Panc1 (cell line): ENCODE data around the gene ARHGEF38. TPM values are rescaled to one million over a fixed set of nuclear protein-coding genes. Genes with fewer than 3 reads are reported as not detected.

Experiments used
- ATAC-seq: fragments of 200-7000 bp; cut with Tn5 transposase; 2 replicates; pipeline ENCODE4 v1.9.1; 2020; ENCODE audit warnings: mild to moderate bottlenecking, moderate library complexity
- BruUV-seq: library from RNA; stranded (reverse); fragments of 400-500 nt; replicated peaks from 2 replicates; lab custom pipeline; 2021; lab: Mats Ljungman, UMichigan
- CTCF ChIA-PET: fragments of 300-600 bp; sonication (Branson Sonifier 250); formaldehyde crosslinking; loops from one replicate; lab custom pipeline; 2022; ENCODE audit warnings: antibody characterized with exemption; lab: Charles Lee
- POLR2A ChIA-PET: fragments of 300-600 bp; sonication (Branson Sonifier 250); formaldehyde crosslinking; loops from one replicate; lab custom pipeline; 2022; ENCODE audit warnings: antibody characterized with exemption; lab: Charles Lee
- DNase-seq: peaks from one replicate; pipeline ENCODE4 v3.0.0-alpha.2; 2010; ENCODE audit warnings: low read depth, low spot score
- H3K27ac ChIP-seq: 2 replicates; pipeline ENCODE4 v1.5.1; 2011; ENCODE audit warnings: mild to moderate bottlenecking, low read length, inconsistent platforms
- H3K27me3 ChIP-seq: fragments of 200-500 bp; sonication (Bioruptor generic); 2 replicates; pipeline ENCODE4 v1.6.0; 2014; ENCODE audit warnings: low read length, inconsistent platforms; ENCODE audit not compliant: control insufficient read depth, insufficient read depth
- H3K36me3 ChIP-seq: fragments of 200-500 bp; sonication (Bioruptor generic); 2 replicates; pipeline ENCODE4 v1.5.1; 2014; ENCODE audit warnings: inconsistent platforms, mild to moderate bottlenecking, low read length, moderate library complexity; ENCODE audit not compliant: control insufficient read depth, insufficient read depth
- H3K4me1 ChIP-seq: 2 replicates; pipeline ENCODE4 v1.5.1; 2011; ENCODE audit warnings: inconsistent platforms, mild to moderate bottlenecking, low read length, moderate library complexity; ENCODE audit not compliant: control insufficient read depth, insufficient read depth
- H3K4me3 ChIP-seq, 2 experiments: 2 replicates each; pipeline ENCODE4 v1.5.1; 2011 to 2012; ENCODE audit warnings: low read depth in 2 of 2, low read length in 2 of 2, mild to moderate bottlenecking in 2 of 2, inconsistent platforms in 1 of 2, moderate library complexity in 1 of 2
- H3K9me3 ChIP-seq: fragments of 200-500 bp; sonication (Bioruptor generic); 2 replicates; pipeline ENCODE4 v1.5.1; 2014; ENCODE audit warnings: low read depth, mild to moderate bottlenecking, inconsistent platforms, low read length, moderate library complexity; ENCODE audit not compliant: control insufficient read depth, insufficient read depth
- POLR2AphosphoS5 ChIP-seq: IDR thresholded peaks from 2 replicates; pipeline ENCODE4 v1.6.1; 2012; ENCODE audit warnings: mild to moderate bottlenecking, low read depth, low read length, moderate library complexity
- SIN3A ChIP-seq: IDR thresholded peaks from 2 replicates; pipeline ENCODE4 v1.6.1; 2012; ENCODE audit warnings: low read depth, mild to moderate bottlenecking, low read length, moderate library complexity, borderline replicate concordance; ENCODE audit not compliant: insufficient read depth
- TCF7L2 ChIP-seq: IDR thresholded peaks from 2 replicates; pipeline ENCODE4 v1.6.1; 2011; ENCODE audit warnings: mild to moderate bottlenecking, low read depth, low read length, inconsistent platforms
- in situ Hi-C: cut with HindIII; loops from 2 replicates; pipeline ENCODE4 v1.10.0; 2016; ENCODE audit warnings: low sequenced_read_pairs, low pct_unique_long_range_greater_than_20kb
- intact Hi-C: fragments of 100-400 bp; cut with micrococcal nuclease; formaldehyde crosslinking; loops from one replicate; pipeline ENCODE4 v1.10.0; 2022; ENCODE audit not compliant: unreplicated experiment
- total RNA-seq: library from RNA; stranded (reverse); gene quantifications from one replicate; pipeline ENCODE4 v1.2.1, GENCODE V29; 2021; ENCODE audit not compliant: unreplicated experiment
- TF ChIP-seq, protein P1 (sequence below), 2 experiments: IDR thresholded peaks; 2 replicates each; pipeline ENCODE4 v1.6.1; 2011 to 2012; ENCODE audit warnings: low read depth in 2 of 2, control low read depth in 1 of 2, low read length in 1 of 2, mild to moderate bottlenecking in 1 of 2, moderate library complexity in 1 of 2; ENCODE audit not compliant: insufficient read depth in 1 of 2
- TF ChIP-seq, protein P2 (sequence below): fragments of 450-650 bp; IDR thresholded peaks from 2 replicates; pipeline ENCODE4 v1.5.1; 2017; ENCODE audit warnings: mild to moderate bottlenecking

The ARHGEF38 gene
- total RNA-seq, 1 experiment from 2014 or later: not detected

DNA sequence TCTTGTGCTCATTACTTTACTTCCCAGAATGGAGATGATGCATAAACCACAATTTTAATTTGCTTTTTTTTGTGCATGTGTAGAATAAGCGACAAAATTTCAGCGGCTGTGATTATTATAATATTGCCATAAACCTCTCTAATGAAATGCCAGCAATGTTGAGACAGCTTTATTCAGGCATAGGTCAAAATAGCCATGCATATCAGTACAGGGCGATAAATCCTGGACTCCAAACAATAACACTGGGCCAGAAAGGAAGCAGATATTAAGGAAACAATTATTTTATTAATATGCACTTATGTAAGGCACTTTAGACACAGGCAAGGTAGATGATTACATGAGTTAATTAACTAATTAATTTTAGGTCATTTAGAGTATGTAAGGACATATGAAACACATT is 47.1 kb downstream of the ARHGEF38 start:
- no peaks in the 10 kb centered on the region for H3K27me3 ChIP-seq
- ChIA-PET CTCF (no interaction called here), POLR2A (no interaction called here)
- no peak for ATAC-seq
- no peak overlapping the region for H3K4me3 ChIP-seq
- no peak overlapping the region for H3K27ac ChIP-seq
- DNase-seq: no peak
- in situ Hi-C loops: no loop called here
- no TSS peak for BruUV-seq
- no peaks in the 10 kb centered on the region for H3K36me3 ChIP-seq
- intact Hi-C loops: no loop called here
- no peak for TF ChIP-seq POLR2AphosphoS5
- TF ChIP-seq, protein P1, sequence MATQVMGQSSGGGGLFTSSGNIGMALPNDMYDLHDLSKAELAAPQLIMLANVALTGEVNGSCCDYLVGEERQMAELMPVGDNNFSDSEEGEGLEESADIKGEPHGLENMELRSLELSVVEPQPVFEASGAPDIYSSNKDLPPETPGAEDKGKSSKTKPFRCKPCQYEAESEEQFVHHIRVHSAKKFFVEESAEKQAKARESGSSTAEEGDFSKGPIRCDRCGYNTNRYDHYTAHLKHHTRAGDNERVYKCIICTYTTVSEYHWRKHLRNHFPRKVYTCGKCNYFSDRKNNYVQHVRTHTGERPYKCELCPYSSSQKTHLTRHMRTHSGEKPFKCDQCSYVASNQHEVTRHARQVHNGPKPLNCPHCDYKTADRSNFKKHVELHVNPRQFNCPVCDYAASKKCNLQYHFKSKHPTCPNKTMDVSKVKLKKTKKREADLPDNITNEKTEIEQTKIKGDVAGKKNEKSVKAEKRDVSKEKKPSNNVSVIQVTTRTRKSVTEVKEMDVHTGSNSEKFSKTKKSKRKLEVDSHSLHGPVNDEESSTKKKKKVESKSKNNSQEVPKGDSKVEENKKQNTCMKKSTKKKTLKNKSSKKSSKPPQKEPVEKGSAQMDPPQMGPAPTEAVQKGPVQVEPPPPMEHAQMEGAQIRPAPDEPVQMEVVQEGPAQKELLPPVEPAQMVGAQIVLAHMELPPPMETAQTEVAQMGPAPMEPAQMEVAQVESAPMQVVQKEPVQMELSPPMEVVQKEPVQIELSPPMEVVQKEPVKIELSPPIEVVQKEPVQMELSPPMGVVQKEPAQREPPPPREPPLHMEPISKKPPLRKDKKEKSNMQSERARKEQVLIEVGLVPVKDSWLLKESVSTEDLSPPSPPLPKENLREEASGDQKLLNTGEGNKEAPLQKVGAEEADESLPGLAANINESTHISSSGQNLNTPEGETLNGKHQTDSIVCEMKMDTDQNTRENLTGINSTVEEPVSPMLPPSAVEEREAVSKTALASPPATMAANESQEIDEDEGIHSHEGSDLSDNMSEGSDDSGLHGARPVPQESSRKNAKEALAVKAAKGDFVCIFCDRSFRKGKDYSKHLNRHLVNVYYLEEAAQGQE (IDR thresholded peaks at IDR 0.05; ENCODE audit: insufficient read depth in 1 of 2, low read depth in 2 of 2, low read length in 1 of 2): no peak
- TF ChIP-seq TCF7L2: no peak
- TF ChIP-seq, protein P2, sequence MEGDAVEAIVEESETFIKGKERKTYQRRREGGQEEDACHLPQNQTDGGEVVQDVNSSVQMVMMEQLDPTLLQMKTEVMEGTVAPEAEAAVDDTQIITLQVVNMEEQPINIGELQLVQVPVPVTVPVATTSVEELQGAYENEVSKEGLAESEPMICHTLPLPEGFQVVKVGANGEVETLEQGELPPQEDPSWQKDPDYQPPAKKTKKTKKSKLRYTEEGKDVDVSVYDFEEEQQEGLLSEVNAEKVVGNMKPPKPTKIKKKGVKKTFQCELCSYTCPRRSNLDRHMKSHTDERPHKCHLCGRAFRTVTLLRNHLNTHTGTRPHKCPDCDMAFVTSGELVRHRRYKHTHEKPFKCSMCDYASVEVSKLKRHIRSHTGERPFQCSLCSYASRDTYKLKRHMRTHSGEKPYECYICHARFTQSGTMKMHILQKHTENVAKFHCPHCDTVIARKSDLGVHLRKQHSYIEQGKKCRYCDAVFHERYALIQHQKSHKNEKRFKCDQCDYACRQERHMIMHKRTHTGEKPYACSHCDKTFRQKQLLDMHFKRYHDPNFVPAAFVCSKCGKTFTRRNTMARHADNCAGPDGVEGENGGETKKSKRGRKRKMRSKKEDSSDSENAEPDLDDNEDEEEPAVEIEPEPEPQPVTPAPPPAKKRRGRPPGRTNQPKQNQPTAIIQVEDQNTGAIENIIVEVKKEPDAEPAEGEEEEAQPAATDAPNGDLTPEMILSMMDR: no peak
- TF ChIP-seq SIN3A: no peak
- H3K9me3 ChIP-seq: no peaks in the 10 kb centered on the region
- no peaks in the 10 kb centered on the region for H3K4me1 ChIP-seq

DNA sequence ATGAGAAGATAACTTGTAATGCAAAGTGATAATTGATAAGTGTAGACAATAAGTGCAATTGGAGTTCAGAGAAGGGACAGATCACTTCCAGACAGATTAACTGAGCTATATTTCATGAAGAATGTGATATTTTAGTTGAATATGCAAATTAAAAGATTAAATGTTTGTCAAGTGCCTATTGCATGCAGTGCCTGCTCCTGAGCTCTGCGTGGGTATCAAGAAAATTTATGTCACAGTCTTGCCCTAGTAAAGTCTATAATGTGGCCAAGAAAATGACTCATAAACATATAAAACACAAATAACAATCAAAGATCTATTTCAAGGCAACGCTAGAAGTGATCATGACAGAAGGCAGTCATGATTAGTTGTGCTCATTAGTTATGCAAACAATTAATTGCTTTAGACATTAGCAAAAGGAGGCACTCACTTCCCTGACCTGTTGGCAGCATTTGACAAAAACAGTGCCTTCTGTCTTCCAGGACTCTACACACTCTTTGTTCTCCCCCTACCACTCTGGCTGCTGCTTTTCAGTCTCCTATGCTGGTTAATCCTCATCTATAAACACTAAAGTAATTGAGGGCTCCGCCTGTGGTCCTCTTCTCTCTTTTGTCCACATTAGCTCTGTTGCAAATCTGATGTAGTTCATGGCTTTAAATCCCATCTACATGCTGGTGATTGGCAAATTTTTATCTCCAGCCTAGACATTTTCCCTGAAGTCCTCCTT is 47.7 kb downstream of the ARHGEF38 start:
- no peak for DNase-seq
- H3K27me3 ChIP-seq: no peaks in the 10 kb centered on the region
- no peak for ATAC-seq
- TF ChIP-seq, protein P1 (IDR thresholded peaks at IDR 0.05; ENCODE audit: insufficient read depth in 1 of 2, low read depth in 2 of 2, low read length in 1 of 2): no peak
- TF ChIP-seq SIN3A: no peak
- ChIA-PET POLR2A (no interaction called here), CTCF (no interaction called here)
- no peak overlapping the region for H3K27ac ChIP-seq
- no peak overlapping the region for H3K4me3 ChIP-seq
- no peaks in the 10 kb centered on the region for H3K9me3 ChIP-seq
- H3K36me3 ChIP-seq: no peaks in the 10 kb centered on the region
- BruUV-seq: no TSS peak
- in situ Hi-C loops: no loop called here
- no peaks in the 10 kb centered on the region for H3K4me1 ChIP-seq
- intact Hi-C loops: no loop called here
